Smooth muscle cell (in vitro differentiated cells): ENCODE measurements around the gene PANX3. TPM values are rescaled to one million over a fixed set of nuclear protein-coding genes. Genes with fewer than 3 reads are reported as not detected.
"Not testable (repeated sequence)": the region's sequence is repeated elsewhere in the genome, so short reads cannot be mapped to it uniquely, and the experiment has no call there.

Source experiments
- DNase-seq: peaks from one replicate; lab custom pipeline; 2025; ENCODE audit not compliant: unreplicated experiment; lab: John Stamatoyannopoulos, UW
- H2AFZ ChIP-seq: fragments of 200-600 bp; sonication (generic); 2 replicates; pipeline ENCODE4 v1.6.0; 2016; ENCODE audit warnings: antibody characterized with exemption, low read depth, mild to moderate bottlenecking
- H3F3A ChIP-seq: fragments of 200-600 bp; sonication (generic); 2 replicates; pipeline ENCODE4 v1.6.0; 2017; ENCODE audit warnings: antibody characterized with exemption, low read depth
- H3K27ac ChIP-seq: fragments of 200-600 bp; sonication (generic); 2 replicates; pipeline ENCODE4 v1.5.1; 2016; ENCODE audit warnings: low read depth, mild to moderate bottlenecking
- H3K27me3 ChIP-seq: fragments of 200-600 bp; sonication (generic); 2 replicates; pipeline ENCODE4 v1.6.1; 2016; ENCODE audit warnings: low read depth, mild to moderate bottlenecking
- H3K36me3 ChIP-seq: fragments of 200-600 bp; sonication (generic); 2 replicates; pipeline ENCODE4 v1.5.1; 2016; ENCODE audit warnings: low read depth
- H3K4me1 ChIP-seq: fragments of 200-600 bp; sonication (generic); 2 replicates; pipeline ENCODE4 v1.5.1; 2016; ENCODE audit warnings: low read depth
- H3K4me2 ChIP-seq: fragments of 200-600 bp; sonication (generic); 2 replicates; pipeline ENCODE4 v1.6.0; 2016; ENCODE audit warnings: mild to moderate bottlenecking
- H3K4me3 ChIP-seq: fragments of 200-600 bp; sonication (generic); 2 replicates; pipeline ENCODE4 v1.5.1; 2016; ENCODE audit warnings: mild to moderate bottlenecking
- H3K79me2 ChIP-seq: fragments of 200-600 bp; sonication (generic); 2 replicates; pipeline ENCODE4 v1.6.0; 2016; ENCODE audit warnings: low read depth, mild to moderate bottlenecking
- H3K9ac ChIP-seq: fragments of 200-600 bp; sonication (generic); 2 replicates; pipeline ENCODE4 v1.6.0; 2016; ENCODE audit warnings: low read depth
- H3K9me3 ChIP-seq: fragments of 200-600 bp; sonication (generic); replicated peaks from 2 replicates; pipeline ENCODE4 v1.5.1; 2016; ENCODE audit warnings: low read depth
- H4K20me1 ChIP-seq: fragments of 200-600 bp; sonication (generic); 2 replicates; pipeline ENCODE4 v1.6.0; 2016; ENCODE audit warnings: low read depth
- CTCF ChIP-seq: fragments of 200-600 bp; sonication (generic); IDR thresholded peaks from 2 replicates; pipeline ENCODE4 v1.5.1; 2017; ENCODE audit warnings: borderline replicate concordance, mild to moderate bottlenecking, antibody characterized with exemption; ENCODE audit not compliant: insufficient read depth, poor library complexity, severe bottlenecking
- WGBS: methylation state at CpG from one replicate; pipeline ENCODE4 v1.1.7; 2016; ENCODE audit warnings: low lambda C conversion rate; 5-methylcytosine and 5-hydroxymethylcytosine counted together
- polyA plus RNA-seq: library from polyadenylated mRNA; unstranded; fragments of >200 nt; fragmentation: Nextera tagmentation; extraction: Ambion mirVana; gene quantifications from 2 replicates; pipeline ENCODE4 v1.2.1, GENCODE V29; 2016
- total RNA-seq: library from RNA; depleted of rRNA; stranded (reverse); fragments of >200 nt; gene quantifications from 2 replicates; pipeline ENCODE4 v1.2.3, GENCODE V29; 2014

The PANX3 gene
- total and polyA plus RNA-seq, 2 experiments from 2014 or later: not detected

GRCh38 chr11:124602193-124602592, 9.0 kb upstream of the PANX3 start:
- H3K4me1 ChIP-seq: no peaks in the 10 kb centered on the region
- no peaks in the 10 kb centered on the region for H3F3A ChIP-seq
- no peak for DNase-seq
- H3K36me3 ChIP-seq: no peaks in the 10 kb centered on the region
- 68% methylated on average over 3 of the region's 3 CpGs for WGBS
- no peak for TF ChIP-seq CTCF
- no peak overlapping the region for H3K4me2 ChIP-seq
- H3K9ac ChIP-seq: no peak overlapping the region
- peaks cover 5% of the 10 kb centered on the region for H3K27me3 ChIP-seq
- H3K79me2 ChIP-seq: no peaks in the 10 kb centered on the region
- H4K20me1 ChIP-seq: no peaks in the 10 kb centered on the region
- H2AFZ ChIP-seq: no peak overlapping the region
- H3K27ac ChIP-seq: no peak overlapping the region
- no peaks in the 10 kb centered on the region for H3K9me3 ChIP-seq
- no peak overlapping the region for H3K4me3 ChIP-seq

GRCh38 chr11:124602723-124603122, 8.5 kb upstream of the PANX3 start:
- not testable (repeated sequence) for H4K20me1 ChIP-seq, H3K27me3 ChIP-seq, H3K4me3 ChIP-seq, H3K27ac ChIP-seq, H3K9me3 ChIP-seq, DNase-seq, H2AFZ ChIP-seq, H3K9ac ChIP-seq, H3K36me3 ChIP-seq, H3F3A ChIP-seq, H3K4me2 ChIP-seq, H3K79me2 ChIP-seq, H3K4me1 ChIP-seq
- WGBS: 85% methylated on average over 3 of the region's 3 CpGs

GRCh38 chr11:124605719-124606118, 5.5 kb upstream of the PANX3 start:
- no peaks in the 10 kb centered on the region for H3K27me3 ChIP-seq
- no peaks in the 10 kb centered on the region for H3K4me1 ChIP-seq
- no peaks in the 10 kb centered on the region for H3K79me2 ChIP-seq
- H2AFZ ChIP-seq: no peak overlapping the region
- no peak for DNase-seq
- H3F3A ChIP-seq: no peaks in the 10 kb centered on the region
- 93% methylated on average over 3 of the region's 3 CpGs for WGBS
- no peak overlapping the region for H3K4me2 ChIP-seq
- H4K20me1 ChIP-seq: no peaks in the 10 kb centered on the region
- H3K36me3 ChIP-seq: no peaks in the 10 kb centered on the region
- H3K9ac ChIP-seq: no peak overlapping the region
- H3K4me3 ChIP-seq: no peak overlapping the region
- no peak for TF ChIP-seq CTCF
- H3K9me3 ChIP-seq: no peaks in the 10 kb centered on the region
- no peak overlapping the region for H3K27ac ChIP-seq

- no peaks in the 10 kb centered on the region for H4K20me1 ChIP-seq
- no peak for DNase-seq
- TF ChIP-seq CTCF: no peak
- no peaks in the 10 kb centered on the region for H3K27me3 ChIP-seq
- H3K4me1 ChIP-seq: no peaks in the 10 kb centered on the region
- H3K4me2 ChIP-seq: no peak overlapping the region
- no peak overlapping the region for H2AFZ ChIP-seq
- H3K4me3 ChIP-seq: no peak overlapping the region
- H3K79me2 ChIP-seq: no peaks in the 10 kb centered on the region
- H3K36me3 ChIP-seq: no peaks in the 10 kb centered on the region
- no peaks in the 10 kb centered on the region for H3F3A ChIP-seq
- no peak overlapping the region for H3K9ac ChIP-seq
- H3K27ac ChIP-seq: no peak overlapping the region
- H3K9me3 ChIP-seq: no peaks in the 10 kb centered on the region
Measured at GRCh38 chr11:124608147-124608546, 3.1 kb upstream of the PANX3 start.
